PC-3 (cell line): Measurements from ENCODE around the gene DNAJB2.
"Not testable (repeated sequence)": the region's sequence is repeated elsewhere in the genome, so short reads cannot be mapped to it uniquely, and the experiment has no call there.

Experiments used
- CTCF ChIP-seq: fragments of 300-600 bp; sonication (generic); conservative IDR thresholded peaks from 2 replicates; pipeline ENCODE4 v1.5.1; 2017; ENCODE audit warnings: antibody characterized with exemption, low read depth, mild to moderate bottlenecking, low read length
- EZH2 ChIP-seq: fragments of 300-600 bp; sonication (generic); IDR thresholded peaks from one replicate; pipeline ENCODE4 v1.6.1; 2017; ENCODE audit warnings: antibody characterized with exemption, mild to moderate bottlenecking, low read length; ENCODE audit not compliant: unreplicated experiment

GRCh38 chr2:219287116-219287440, 7.9 kb downstream of the DNAJB2 start:
- not testable (repeated sequence) for TF ChIP-seq CTCF, EZH2
